IMR-90 (cell line): ENCODE measurements around the gene MAPK11. TPM values are rescaled to one million over a fixed set of nuclear protein-coding genes. Genes with fewer than 3 reads are reported as not detected.

ENCODE experiments used
- ATAC-seq: fragments of 200-7000 bp; cut with Tn5 transposase; 2 replicates; pipeline ENCODE4 v1.9.1; 2020; ENCODE audit warnings: low read depth, mild to moderate bottlenecking, moderate library complexity
- BruUV-seq: library from RNA; stranded (reverse); fragments of 400-500 nt; replicated peaks from 2 replicates; lab custom pipeline; 2021; lab: Mats Ljungman, UMichigan
- CTCF ChIA-PET: fragments of 300-600 bp; formaldehyde crosslinking; extraction: SDS; loops from one replicate; lab custom pipeline; 2021; ENCODE audit warnings: antibody characterized with exemption; lab: Yijun Ruan, JAX
- POLR2A ChIA-PET: fragments of 300-600 bp; sonication (Branson Sonifier 250); formaldehyde crosslinking; loops from one replicate; lab custom pipeline; 2022; ENCODE audit warnings: antibody characterized with exemption; ENCODE audit not compliant: unreplicated experiment; lab: Charles Lee
- DNase-seq: peaks from one replicate; pipeline ENCODE4 v3.0.0; 2013
- H2AFZ ChIP-seq: replicated peaks from 2 replicates; pipeline ENCODE3; 2013; ENCODE audit warnings: low read length, mild to moderate bottlenecking; ENCODE audit not compliant: poor library complexity
- H2AK5ac ChIP-seq: 2 replicates; pipeline ENCODE4 v1.6.1; 2013; ENCODE audit warnings: low read depth, low read length, inconsistent platforms
- H2AK9ac ChIP-seq: replicated peaks from 2 replicates; pipeline ENCODE3; 2013; ENCODE audit warnings: mild to moderate bottlenecking, low read depth, low read length, moderate library complexity; ENCODE audit not compliant: poor library complexity
- H2BK120ac ChIP-seq: 2 replicates; pipeline ENCODE4 v1.6.1; 2013; ENCODE audit warnings: low read depth, low read length, inconsistent platforms
- H2BK15ac ChIP-seq: 3 replicates; pipeline ENCODE4 v1.6.1; 2013; ENCODE audit warnings: low read depth, low read length, inconsistent platforms
- H2BK20ac ChIP-seq: 2 replicates; pipeline ENCODE4 v1.6.1; 2013; ENCODE audit warnings: low read depth, mild to moderate bottlenecking, inconsistent platforms, low read length, moderate library complexity
- H2BK5ac ChIP-seq: 2 replicates; pipeline ENCODE4 v1.6.1; 2013; ENCODE audit warnings: mild to moderate bottlenecking, low read depth, low read length, inconsistent platforms; ENCODE audit not compliant: poor library complexity, severe bottlenecking
- H3K14ac ChIP-seq: replicated peaks from 2 replicates; pipeline ENCODE4 v1.6.1; 2013; ENCODE audit warnings: low read depth, low read length, inconsistent platforms
- H3K18ac ChIP-seq: 2 replicates; pipeline ENCODE4 v1.6.1; 2013; ENCODE audit warnings: low read depth, low read length, control low read depth
- H3K23ac ChIP-seq: 2 replicates; pipeline ENCODE4 v1.6.1; 2013; ENCODE audit warnings: low read depth, low read length, inconsistent platforms
- H3K27ac ChIP-seq: 2 replicates; pipeline ENCODE4 v1.5.1; 2013; ENCODE audit warnings: mild to moderate bottlenecking, control low read depth, low read length; ENCODE audit not compliant: insufficient read depth
- H3K27me3 ChIP-seq: 2 replicates; pipeline ENCODE4 v1.6.1; 2013; ENCODE audit warnings: low read length; ENCODE audit not compliant: control insufficient read depth, insufficient read depth
- H3K36me3 ChIP-seq: 2 replicates; pipeline ENCODE4 v1.6.1; 2013; ENCODE audit warnings: low read length, mixed read lengths; ENCODE audit not compliant: control insufficient read depth, insufficient read depth
- H3K4ac ChIP-seq: 2 replicates; pipeline ENCODE4 v1.6.1; 2013; ENCODE audit warnings: low read depth, low read length, inconsistent platforms
- H3K4me1 ChIP-seq: 2 replicates; pipeline ENCODE4 v1.6.1; 2013; ENCODE audit warnings: low read length, mixed read lengths; ENCODE audit not compliant: control insufficient read depth, insufficient read depth
- H3K4me2 ChIP-seq: 2 replicates; pipeline ENCODE4 v1.6.1; 2013; ENCODE audit warnings: low read depth, mild to moderate bottlenecking, control low read depth, low read length, moderate library complexity
- H3K4me3 ChIP-seq: 2 replicates; pipeline ENCODE4 v1.5.1; 2013; ENCODE audit warnings: low read depth, mild to moderate bottlenecking, control low read depth, low read length, moderate library complexity; ENCODE audit not compliant: insufficient read depth
- H3K56ac ChIP-seq: 2 replicates; pipeline ENCODE4 v1.6.1; 2013; ENCODE audit warnings: low read length, inconsistent platforms; ENCODE audit not compliant: insufficient read depth; ENCODE audit errors: extremely low read depth
- H3K79me1 ChIP-seq, 2 experiments: 2 replicates each; pipeline ENCODE4 v1.6.1; 2013; ENCODE audit warnings: low read length in 2 of 2, inconsistent platforms in 1 of 2, low read depth in 1 of 2
- H3K9ac ChIP-seq: 2 replicates; pipeline ENCODE4 v1.6.1; 2013; ENCODE audit warnings: low read depth, low read length, control low read depth
- H3K9me1 ChIP-seq: 2 replicates; pipeline ENCODE4 v1.6.1; 2013; ENCODE audit warnings: low read length, inconsistent platforms; ENCODE audit not compliant: insufficient read depth
- H3K9me3 ChIP-seq: 2 replicates; pipeline ENCODE4 v1.6.1; 2013; ENCODE audit warnings: low read length; ENCODE audit not compliant: control insufficient read depth, insufficient read depth
- H4K20me1 ChIP-seq: 2 replicates; pipeline ENCODE4 v1.6.1; 2013; ENCODE audit warnings: low read length, inconsistent platforms; ENCODE audit not compliant: insufficient read depth
- H4K5ac ChIP-seq: 2 replicates; pipeline ENCODE4 v1.6.1; 2013; ENCODE audit warnings: mild to moderate bottlenecking, low read depth, low read length, control low read depth
- H4K8ac ChIP-seq, 2 experiments: 2 replicates each; pipeline ENCODE4 v1.6.1; 2013; ENCODE audit warnings: low read depth in 2 of 2, low read length in 2 of 2, control low read depth in 1 of 2, inconsistent platforms in 1 of 2
- H4K91ac ChIP-seq: 2 replicates; pipeline ENCODE4 v1.6.1; 2013; ENCODE audit warnings: low read depth, low read length, inconsistent platforms; ENCODE audit not compliant: insufficient read depth
- BHLHE40 ChIP-seq: fragments of 150-350 bp; IDR thresholded peaks from 2 replicates; pipeline ENCODE4 v1.6.1; 2016; ENCODE audit warnings: mild to moderate bottlenecking, low read depth, low read length
- CEBPB ChIP-seq: IDR thresholded peaks from 2 replicates; pipeline ENCODE4 v1.6.1; 2012; ENCODE audit warnings: low read depth, low read length, improper control_type of control experiment
- CHD1 ChIP-seq: IDR thresholded peaks from 2 replicates; pipeline ENCODE4 v1.6.1; 2012; ENCODE audit warnings: low read depth, low read length, improper control_type of control experiment
- CTCF ChIP-seq: conservative IDR thresholded peaks from 2 replicates; pipeline ENCODE4 v1.5.1; 2012; ENCODE audit warnings: mild to moderate bottlenecking, low read depth, low read length, improper control_type of control experiment
- ELK1 ChIP-seq: fragments of 150-350 bp; IDR thresholded peaks from 2 replicates; pipeline ENCODE4 v1.6.1; 2016; ENCODE audit warnings: low read depth, mild to moderate bottlenecking, low read length, moderate library complexity, borderline replicate concordance
- FOS ChIP-seq: fragments of 150-350 bp; IDR thresholded peaks from 2 replicates; pipeline ENCODE4 v1.6.1; 2016; ENCODE audit warnings: low read depth, low read length
- MAFK ChIP-seq: IDR thresholded peaks from 2 replicates; pipeline ENCODE4 v1.6.1; 2012; ENCODE audit warnings: low read depth, low read length, improper control_type of control experiment
- MAZ ChIP-seq: IDR thresholded peaks from 2 replicates; pipeline ENCODE4 v1.6.1; 2012; ENCODE audit warnings: low read depth, mild to moderate bottlenecking, low read length, improper control_type of control experiment, moderate library complexity, borderline replicate concordance
- MXI1 ChIP-seq: IDR thresholded peaks from 2 replicates; pipeline ENCODE4 v1.6.1; 2012; ENCODE audit warnings: low read depth, mild to moderate bottlenecking, low read length, moderate library complexity, borderline replicate concordance
- NFE2L2 ChIP-seq: fragments of 150-350 bp; IDR thresholded peaks from 2 replicates; pipeline ENCODE4 v1.6.1; 2016; ENCODE audit warnings: low read depth, mild to moderate bottlenecking, low read length
- POLR2A ChIP-seq: IDR thresholded peaks from 2 replicates; pipeline ENCODE4 v1.6.1; 2012; ENCODE audit warnings: mild to moderate bottlenecking, low read depth, low read length
- RAD21 ChIP-seq: IDR thresholded peaks from 2 replicates; pipeline ENCODE4 v1.6.1; 2012; ENCODE audit warnings: low read length, improper control_type of control experiment
- RCOR1 ChIP-seq: IDR thresholded peaks from 2 replicates; pipeline ENCODE4 v1.6.1; 2012; ENCODE audit warnings: mild to moderate bottlenecking, low read length, improper control_type of control experiment; ENCODE audit not compliant: insufficient replicate concordance
- RFX5 ChIP-seq: IDR thresholded peaks from 2 replicates; pipeline ENCODE4 v1.8.0; 2012; ENCODE audit warnings: low read depth, mild to moderate bottlenecking, low read length, moderate library complexity
- SMC3 ChIP-seq: fragments of 150-350 bp; IDR thresholded peaks from 2 replicates; pipeline ENCODE4 v1.6.1; 2016; ENCODE audit warnings: low read depth, mild to moderate bottlenecking, antibody characterized with exemption, low read length, moderate library complexity
- USF2 ChIP-seq: fragments of 150-350 bp; IDR thresholded peaks from 2 replicates; pipeline ENCODE4 v1.6.1; 2017; ENCODE audit warnings: mild to moderate bottlenecking, antibody characterized with exemption, low read length, low read depth
- WGBS, 2 experiments: methylation state at CpG; one replicate each; pipeline versions ENCODE4 v1.1.5 to v1.1.7; 2013; ENCODE audit warnings: missing lambda C conversion rate in 2 of 2; ENCODE audit not compliant: insufficient read length in 1 of 2; ENCODE audit errors: extremely low coverage in 2 of 2; 5-methylcytosine and 5-hydroxymethylcytosine counted together
- dilution Hi-C: fragments of 300-500 bp; cut with HindIII; formaldehyde crosslinking; loops from one replicate; pipeline ENCODE4 v1.14.3; 2018; ENCODE audit warnings: low sequenced_read_pairs; ENCODE audit not compliant: unreplicated experiment
- in situ Hi-C: fragments of 300-500 bp; cut with MboI; formaldehyde crosslinking; loops from 3 replicates; pipeline ENCODE4 v1.14.3; 2019; ENCODE audit warnings: low sequenced_read_pairs, inconsistent platforms, mixed read lengths
- intact Hi-C: fragments of 100-400 bp; cut with micrococcal nuclease; formaldehyde crosslinking; loops from 2 replicates; pipeline ENCODE4 v1.10.0; 2022
- polyA plus RNA-seq, 3 experiments: library from polyadenylated mRNA; depleted of rRNA; stranded (reverse); fragments of >200 nt; gene quantifications; 2 replicates each; pipeline ENCODE4 v1.2.3, GENCODE V29; 2012; ENCODE audit warnings: low replicate concordance in 1 of 3
- total RNA-seq: library from RNA; depleted of rRNA; stranded (reverse); fragments of >200 nt; gene quantifications from 2 replicates; pipeline ENCODE4 v1.2.3, GENCODE V29; 2012

MAPK11 gene
- total and polyA plus RNA-seq, 2 of the 4 experiments (the other 2 are of a cell fraction) = 8.1 to 14.4 TPM

- WGBS, 2 experiments = 84% methylated on average over 3 of the region's 13 CpGs; no CpG with 5 or more reads in 1 of the 2 experiments
- BruUV-seq = no TSS peak
- H3K27me3 ChIP-seq = no peaks in the 10 kb centered on the region
Measured at GRCh38 chr22:50284479-50284878, 14.3 kb upstream of the MAPK11 start.

More at GRCh38 chr22:50284479-50284878, 14.3 kb upstream of the MAPK11 start:
- ATAC-seq (no peak), DNase-seq (no peak)
- peaks cover 89% of the 10 kb centered on the region for H3K36me3 ChIP-seq
- H4K8ac ChIP-seq = no peak overlapping the region
- H2AK5ac ChIP-seq = no peak overlapping the region
- H3K4me3 ChIP-seq = no peak overlapping the region
- no peak overlapping the region for H2BK15ac ChIP-seq
- H3K9me3 ChIP-seq = no peaks in the 10 kb centered on the region
- H3K56ac ChIP-seq = no peak overlapping the region
- no peak overlapping the region for H3K14ac ChIP-seq
- no peak overlapping the region for H2BK120ac ChIP-seq
- H2AK9ac ChIP-seq = peak overlapping the region; percentile 16
- H2BK5ac ChIP-seq = no peak overlapping the region
- H3K4me2 ChIP-seq = no peak overlapping the region
- no peak overlapping the region for H3K23ac ChIP-seq
- H2AFZ ChIP-seq = no peak overlapping the region
- in situ Hi-C loops (no loop called here), dilution Hi-C loops (no loop called here), intact Hi-C loops (no loop called here)
- no peak overlapping the region for H3K18ac ChIP-seq
- peaks cover 8% of the 10 kb centered on the region for H3K4me1 ChIP-seq
- no peak overlapping the region for H4K5ac ChIP-seq
- H4K91ac ChIP-seq = no peak overlapping the region
- no peaks in the 10 kb centered on the region for H3K9me1 ChIP-seq
- peaks cover 13 to 55% of the 10 kb centered on the region in 2 experiments; a peak in 3 of 4 replicates for H3K79me1 ChIP-seq
- no peak overlapping the region for H3K9ac ChIP-seq
- CTCF ChIA-PET = no interaction called here
- POLR2A ChIA-PET = no interaction called here
- peaks cover 59% of the 10 kb centered on the region for H4K20me1 ChIP-seq
- TF ChIP-seq USF2 (no peak), RFX5 (no peak), ELK1 (no peak), POLR2A (no peak), SMC3 (no peak), FOS (no peak), RCOR1 (no peak), MAFK (no peak), RAD21 (no peak), CTCF (no peak), BHLHE40 (no peak), NFE2L2 (no peak), MXI1 (no peak), MAZ (no peak), CHD1 (no peak), CEBPB (no peak)
- H2BK20ac ChIP-seq = no peak overlapping the region
- no peak overlapping the region for H3K4ac ChIP-seq
- no peak overlapping the region for H3K27ac ChIP-seq
